Esophagus (tissue), 2 donors: Measurements from ENCODE around the gene TNPO1. TPM values are rescaled to one million over a fixed set of nuclear protein-coding genes. Genes with fewer than 3 reads are reported as not detected.

ENCODE experiments used
- H3K27ac ChIP-seq, 2 donors: one replicate each; pipeline ENCODE4 v1.5.1; 2013; ENCODE audit warnings: low read depth in 2 of 2, mild to moderate bottlenecking in 2 of 2, inconsistent platforms in 1 of 2, low read length in 1 of 2, moderate library complexity in 1 of 2
- H3K27me3 ChIP-seq, 2 donors: one replicate each; pipeline ENCODE4 v1.6.1; 2013; ENCODE audit warnings: low read length in 2 of 2, control low read depth in 1 of 2, mild to moderate bottlenecking in 1 of 2; ENCODE audit not compliant: insufficient read depth in 2 of 2, control insufficient read depth in 1 of 2
- H3K36me3 ChIP-seq, 2 donors: one replicate each; pipeline ENCODE4 v1.6.1; 2013; ENCODE audit warnings: low read length in 1 of 2; ENCODE audit not compliant: control insufficient read depth in 2 of 2, insufficient read depth in 2 of 2
- H3K4me1 ChIP-seq, 2 donors: one replicate each; pipeline ENCODE4 v1.6.1; 2013; ENCODE audit warnings: low read length in 1 of 2; ENCODE audit not compliant: control insufficient read depth in 2 of 2, insufficient read depth in 2 of 2
- H3K4me3 ChIP-seq, 2 donors: one replicate each; pipeline ENCODE4 v1.5.1; 2013; ENCODE audit warnings: low read length in 2 of 2, mild to moderate bottlenecking in 2 of 2, low read depth in 1 of 2, moderate library complexity in 1 of 2
- H3K9me3 ChIP-seq, 2 donors: one replicate each; pipeline ENCODE4 v1.6.1; 2013; ENCODE audit warnings: mild to moderate bottlenecking in 2 of 2, low read depth in 1 of 2, low read length in 1 of 2, moderate library complexity in 1 of 2; ENCODE audit not compliant: control insufficient read depth in 2 of 2, insufficient read depth in 1 of 2
- WGBS, 2 donors: extraction: QIAGEN DNeasy Blood & Tissue Kit; methylation state at CpG; one replicate each; pipeline ENCODE4 v1.1.7; 2013; 5-methylcytosine and 5-hydroxymethylcytosine counted together
- polyA plus RNA-seq, 2 donors: library from polyadenylated mRNA; stranded (reverse); fragments of 200-250 nt; gene quantifications; one replicate each; pipeline ENCODE4 v1.2.3, GENCODE V29; 2013
- donor health status: healthy with polysubstance abuse.
- donor health status: Bipolar disorder and iron deficiency.

TNPO1 gene
- polyA plus RNA-seq, 2 donors: 6.2 to 14.5 TPM

DNA sequence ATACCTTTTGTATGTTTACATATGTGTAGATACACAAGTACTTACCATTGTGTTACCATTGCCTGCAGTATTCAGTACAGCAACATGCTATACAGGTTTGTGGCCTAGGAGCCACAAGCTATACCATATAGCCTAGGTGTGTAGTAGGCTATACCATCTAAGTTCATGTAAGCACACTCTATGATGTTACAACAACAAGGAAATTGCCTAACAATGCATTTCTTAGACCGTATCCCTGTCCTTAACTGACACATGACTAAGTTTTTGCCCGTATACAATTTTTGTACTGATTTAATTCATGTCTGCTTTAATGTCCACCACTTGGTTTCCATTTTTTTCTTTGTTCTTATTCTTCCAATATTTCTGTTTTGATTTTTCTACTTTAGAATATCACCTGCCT is 18.5 kb downstream of the TNPO1 start:
- Histone ChIP-seq H3K36me3 (no peaks in the 10 kb centered on the region), H3K27me3 (no peaks in the 10 kb centered on the region), H3K9me3 (no peaks in the 10 kb centered on the region), H3K27ac (no peak overlapping the region), H3K4me1 (peaks cover 0 to 4% of the 10 kb centered on the region in 2 donors), H3K4me3 (no peak overlapping the region)
- WGBS, 2 donors: 79 to 83% methylated on average over 2 of the region's 2 CpGs

DNA sequence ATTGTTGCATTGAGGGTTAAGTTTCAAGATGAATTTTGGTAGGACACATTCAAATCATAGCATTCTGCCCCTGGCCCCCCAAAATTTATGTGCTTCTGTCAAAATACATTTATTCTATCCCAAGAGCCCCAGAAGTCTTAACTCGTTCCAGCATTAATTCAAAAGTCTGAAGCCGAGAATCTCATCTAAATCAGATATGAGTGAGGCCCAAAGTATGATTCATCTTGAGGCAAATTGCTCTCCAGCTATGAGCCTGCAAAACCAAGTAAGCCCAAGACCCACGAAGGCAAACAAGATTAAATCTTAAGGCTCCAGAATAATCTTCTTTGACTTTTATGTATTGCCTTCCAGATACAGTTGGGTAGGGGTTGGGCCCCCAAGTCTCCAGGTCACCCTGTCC is 19.2 kb downstream of the TNPO1 start:
- Histone ChIP-seq H3K36me3 (no peaks in the 10 kb centered on the region), H3K27me3 (no peaks in the 10 kb centered on the region), H3K4me1 (peaks cover 0 to 4% of the 10 kb centered on the region in 2 donors), H3K9me3 (no peaks in the 10 kb centered on the region), H3K27ac (no peak overlapping the region), H3K4me3 (no peak overlapping the region)
- WGBS, 2 donors: 84 to 89% methylated on average over 3 of the region's 3 CpGs

DNA sequence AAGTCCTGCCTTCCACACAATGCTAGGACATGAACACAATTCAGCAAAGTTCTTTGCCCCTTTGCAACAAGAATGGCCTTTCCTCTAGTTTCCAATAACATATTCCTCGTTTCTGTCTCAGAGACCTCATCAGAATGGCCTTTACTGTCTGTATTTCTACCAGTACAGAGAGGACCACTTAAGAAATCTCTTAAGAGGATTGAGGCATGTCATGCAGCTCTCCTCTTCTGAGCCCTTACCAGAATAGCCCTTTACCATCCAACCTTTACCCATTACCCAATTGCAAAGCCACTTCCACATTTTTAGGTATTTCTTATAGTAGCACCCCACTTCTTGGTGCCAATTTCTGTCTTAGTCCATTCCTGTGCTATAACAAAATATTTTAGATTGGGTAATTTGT is 20.3 kb downstream of the TNPO1 start:
- no peak overlapping the region for H3K27ac ChIP-seq
- no peaks in the 10 kb centered on the region for H3K27me3 ChIP-seq
- no peak overlapping the region for H3K4me3 ChIP-seq
- no peaks in the 10 kb centered on the region for H3K9me3 ChIP-seq
- H3K4me1 ChIP-seq: peaks cover 0 to 4% of the 10 kb centered on the region in 2 donors
- H3K36me3 ChIP-seq: no peaks in the 10 kb centered on the region
- WGBS, 2 donors: 82 to 93% methylated on average over 1 of the region's 1 CpG

DNA sequence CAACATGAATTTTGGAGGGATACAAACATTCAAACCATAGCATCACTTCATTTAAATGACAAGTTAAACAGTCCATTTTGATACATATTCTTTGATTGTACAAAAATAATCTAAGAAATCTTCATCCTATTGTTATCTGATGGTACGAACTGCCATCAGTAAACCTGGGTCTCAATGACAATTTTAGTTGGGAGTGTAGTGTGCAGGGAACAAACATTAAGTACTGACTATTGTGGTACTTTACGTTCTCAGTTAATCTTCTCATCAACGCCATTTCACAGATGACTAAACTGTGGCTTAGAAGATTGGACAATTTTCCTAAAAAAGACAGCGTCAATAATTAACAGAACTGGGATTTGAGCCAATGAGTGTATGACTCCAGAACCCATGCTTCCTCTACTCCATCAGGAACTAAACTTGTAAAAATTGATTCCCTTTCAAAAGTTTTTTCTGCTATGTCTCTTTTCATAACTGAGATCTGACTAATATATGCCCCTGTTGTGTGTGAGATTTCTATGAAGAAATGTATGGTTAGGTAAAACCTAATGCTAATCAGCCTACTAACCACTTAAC is 21.1 kb downstream of the TNPO1 start:
- peaks cover 0 to 4% of the 10 kb centered on the region in 2 donors for H3K4me1 ChIP-seq
- WGBS, 2 donors: 54 to 59% methylated on average over 4 of the region's 4 CpGs
- H3K4me3 ChIP-seq: no peak overlapping the region
- no peak overlapping the region for H3K27ac ChIP-seq
- no peaks in the 10 kb centered on the region for H3K27me3 ChIP-seq
- H3K9me3 ChIP-seq: no peaks in the 10 kb centered on the region
- no peaks in the 10 kb centered on the region for H3K36me3 ChIP-seq

DNA sequence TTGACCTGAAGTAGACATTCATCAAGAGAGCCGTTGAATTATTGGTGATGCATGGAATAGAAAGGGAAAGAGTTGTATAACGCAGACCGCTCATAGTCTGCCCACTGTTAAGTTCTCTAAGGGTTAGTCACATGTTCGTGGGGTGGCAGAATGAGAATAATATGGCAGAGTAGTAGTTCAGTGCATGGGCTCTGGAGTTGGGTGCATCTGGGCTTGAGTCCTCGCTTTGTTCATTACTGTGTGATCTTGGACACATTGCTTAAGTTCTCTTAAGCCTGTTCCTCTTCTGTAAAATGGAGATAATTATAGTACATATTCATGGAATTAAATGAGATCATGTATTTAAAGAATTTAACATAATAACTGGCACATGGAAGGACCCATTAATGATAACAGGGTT is 23.6 kb downstream of the TNPO1 start:
- Histone ChIP-seq H3K4me1 (peaks cover 0 to 4% of the 10 kb centered on the region in 2 donors), H3K27ac (no peak overlapping the region)

DNA sequence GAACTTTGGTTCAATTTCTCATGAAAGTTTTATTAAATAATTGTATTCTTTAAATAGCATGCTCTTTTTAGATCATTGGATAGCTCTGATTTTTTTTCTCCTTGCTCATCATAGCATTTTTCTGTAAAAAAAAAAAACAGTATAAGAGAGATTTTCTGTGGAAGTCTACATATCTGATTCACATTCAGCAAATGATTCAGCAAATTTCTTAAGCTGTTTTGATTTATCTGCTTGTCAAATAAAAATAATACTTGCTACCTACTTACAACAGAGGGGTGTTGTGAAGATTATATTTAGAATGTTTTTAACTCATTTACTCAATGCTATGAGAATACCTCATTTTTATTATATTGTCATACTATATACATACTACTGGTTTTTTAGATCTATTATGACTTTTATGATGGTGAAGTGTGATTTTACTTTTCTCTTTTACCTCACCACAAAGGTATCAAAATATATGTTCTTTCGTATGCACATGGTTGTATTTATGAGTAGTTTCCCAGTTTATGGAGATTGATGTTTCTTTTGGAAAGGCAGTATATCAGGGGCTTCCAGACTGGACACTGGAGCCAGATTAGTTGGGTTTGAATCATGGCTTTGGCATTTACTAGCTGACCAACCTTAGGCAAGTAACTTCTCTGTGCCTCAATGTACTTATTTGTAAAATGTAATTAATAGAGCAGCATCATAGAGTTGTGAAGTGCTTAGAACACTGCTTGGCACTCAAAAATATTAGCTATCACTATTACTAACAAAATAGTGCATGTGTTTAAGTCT is 25.5 kb downstream of the TNPO1 start:
- 89 to 99% methylated on average over 1 of the region's 1 CpG for WGBS, 2 donors
- Histone ChIP-seq H3K4me1 (no peaks in the 10 kb centered on the region), H3K4me3 (no peak overlapping the region), H3K9me3 (no peaks in the 10 kb centered on the region), H3K36me3 (no peaks in the 10 kb centered on the region), H3K27me3 (no peaks in the 10 kb centered on the region), H3K27ac (no peak overlapping the region)

More for the DNA sequence above, 23.6 kb downstream of the TNPO1 start:
- no peaks in the 10 kb centered on the region for H3K36me3 ChIP-seq
- WGBS, 2 donors: 56 to 57% methylated on average over 5 of the region's 5 CpGs
- no peaks in the 10 kb centered on the region for H3K9me3 ChIP-seq
- no peak overlapping the region for H3K4me3 ChIP-seq
- no peaks in the 10 kb centered on the region for H3K27me3 ChIP-seq

DNA sequence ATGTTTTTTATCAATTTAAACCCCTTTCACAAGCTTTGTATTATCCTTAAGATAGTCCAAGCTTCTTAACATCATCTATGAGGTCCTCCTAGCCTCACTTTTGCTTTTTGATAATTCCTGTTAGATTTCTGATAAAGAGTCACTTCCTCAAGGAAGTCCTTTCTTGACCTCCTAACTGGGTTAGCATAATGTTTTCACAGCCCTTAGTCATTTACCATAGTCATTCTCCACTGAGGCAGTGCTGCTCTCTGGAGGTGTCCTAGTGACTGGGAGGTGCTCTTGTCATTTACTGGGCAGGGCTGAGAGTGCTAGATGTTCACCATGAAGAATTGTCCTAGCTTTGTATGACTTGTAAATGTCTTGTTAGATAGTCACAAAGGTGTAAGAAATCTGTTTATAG is 26.4 kb downstream of the TNPO1 start:
- Histone ChIP-seq H3K9me3 (no peaks in the 10 kb centered on the region), H3K27me3 (no peaks in the 10 kb centered on the region), H3K27ac (no peak overlapping the region), H3K4me3 (no peak overlapping the region), H3K36me3 (no peaks in the 10 kb centered on the region), H3K4me1 (no peaks in the 10 kb centered on the region)

DNA sequence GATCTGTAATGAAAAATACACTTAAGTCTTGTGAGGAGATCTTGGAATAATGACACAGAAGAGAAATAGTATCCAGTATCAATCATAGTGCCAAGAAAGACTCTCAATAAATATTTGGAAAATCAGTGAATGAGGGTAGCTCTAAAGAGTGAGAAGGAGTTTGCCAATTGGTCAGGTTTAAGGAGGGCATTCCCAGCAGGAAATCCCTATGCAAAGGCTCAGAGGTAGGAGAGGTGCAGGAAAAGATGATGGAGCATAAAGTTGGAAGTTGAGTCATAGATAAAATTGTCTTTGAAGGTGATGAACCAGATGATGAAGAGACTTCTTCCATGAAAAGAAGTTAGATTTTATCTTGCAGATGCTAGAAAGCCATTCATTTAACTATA is 27.8 kb downstream of the TNPO1 start:
- no peak overlapping the region for H3K27ac ChIP-seq
- H3K4me1 ChIP-seq: no peaks in the 10 kb centered on the region
- H3K4me3 ChIP-seq: no peak overlapping the region
- H3K36me3 ChIP-seq: no peaks in the 10 kb centered on the region
- no peaks in the 10 kb centered on the region for H3K9me3 ChIP-seq
- no peaks in the 10 kb centered on the region for H3K27me3 ChIP-seq

DNA sequence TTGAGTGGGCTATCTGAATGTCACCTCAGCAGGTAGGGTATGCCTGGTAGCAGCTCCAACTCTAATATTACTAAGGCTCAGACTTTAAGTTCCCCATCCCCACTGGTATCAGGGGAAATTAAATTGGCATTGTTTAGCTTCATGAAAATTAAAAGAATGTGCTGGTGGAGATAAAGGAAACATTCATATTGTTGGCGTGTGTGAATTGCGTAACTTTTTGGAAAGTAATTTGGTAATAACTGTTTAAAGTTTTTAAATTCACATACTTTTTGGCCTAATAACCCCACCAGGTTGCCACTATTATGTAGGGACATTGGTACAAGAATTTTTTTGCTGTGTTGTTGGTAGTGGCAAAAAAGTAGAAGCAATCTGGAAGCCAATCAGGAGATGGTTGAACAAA is 29.4 kb downstream of the TNPO1 start:
- Histone ChIP-seq H3K27me3 (no peaks in the 10 kb centered on the region), H3K27ac (no peak overlapping the region), H3K4me1 (no peaks in the 10 kb centered on the region), H3K4me3 (no peak overlapping the region), H3K36me3 (no peaks in the 10 kb centered on the region), H3K9me3 (no peaks in the 10 kb centered on the region)
- WGBS, 2 donors: 74 to 76% methylated on average over 2 of the region's 2 CpGs

DNA sequence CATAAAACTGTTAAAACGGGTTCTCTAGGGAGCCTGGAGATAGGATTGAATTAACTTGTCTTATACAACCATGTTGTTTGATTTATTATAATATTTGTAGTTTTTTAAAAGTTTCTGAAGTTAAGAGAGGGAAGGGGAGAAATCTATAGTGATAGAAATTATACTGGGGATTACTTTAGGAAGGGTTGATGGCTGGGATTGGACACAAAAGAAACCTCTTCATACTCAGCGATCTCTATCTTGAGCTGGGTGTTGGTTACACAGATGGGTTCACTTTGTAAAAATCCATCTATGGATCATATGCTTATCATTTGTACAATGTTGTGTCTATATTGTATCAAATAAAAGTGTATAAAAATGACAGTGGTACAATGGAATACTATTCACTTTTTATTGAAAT is 30.0 kb downstream of the TNPO1 start:
- Histone ChIP-seq H3K4me3 (no peak overlapping the region), H3K27ac (no peak overlapping the region), H3K27me3 (no peaks in the 10 kb centered on the region), H3K36me3 (no peaks in the 10 kb centered on the region), H3K9me3 (no peaks in the 10 kb centered on the region), H3K4me1 (peaks cover under 1 to 1% of the 10 kb centered on the region in 2 donors)
- 95 to 96% methylated on average over 2 of the region's 2 CpGs for WGBS, 2 donors
